GM04503 (cell line): ENCODE data around the gene TMCO1.
"Not testable (repeated sequence)": the region's sequence is repeated elsewhere in the genome, so short reads cannot be mapped to it uniquely, and the experiment has no call there.

Experiments
- DNase-seq: peaks from one replicate; pipeline ENCODE4 v3.0.0-alpha.2; 2012; ENCODE audit warnings: low read depth

Gene TMCO1, protein sequence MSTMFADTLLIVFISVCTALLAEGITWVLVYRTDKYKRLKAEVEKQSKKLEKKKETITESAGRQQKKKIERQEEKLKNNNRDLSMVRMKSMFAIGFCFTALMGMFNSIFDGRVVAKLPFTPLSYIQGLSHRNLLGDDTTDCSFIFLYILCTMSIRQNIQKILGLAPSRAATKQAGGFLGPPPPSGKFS

DNA sequence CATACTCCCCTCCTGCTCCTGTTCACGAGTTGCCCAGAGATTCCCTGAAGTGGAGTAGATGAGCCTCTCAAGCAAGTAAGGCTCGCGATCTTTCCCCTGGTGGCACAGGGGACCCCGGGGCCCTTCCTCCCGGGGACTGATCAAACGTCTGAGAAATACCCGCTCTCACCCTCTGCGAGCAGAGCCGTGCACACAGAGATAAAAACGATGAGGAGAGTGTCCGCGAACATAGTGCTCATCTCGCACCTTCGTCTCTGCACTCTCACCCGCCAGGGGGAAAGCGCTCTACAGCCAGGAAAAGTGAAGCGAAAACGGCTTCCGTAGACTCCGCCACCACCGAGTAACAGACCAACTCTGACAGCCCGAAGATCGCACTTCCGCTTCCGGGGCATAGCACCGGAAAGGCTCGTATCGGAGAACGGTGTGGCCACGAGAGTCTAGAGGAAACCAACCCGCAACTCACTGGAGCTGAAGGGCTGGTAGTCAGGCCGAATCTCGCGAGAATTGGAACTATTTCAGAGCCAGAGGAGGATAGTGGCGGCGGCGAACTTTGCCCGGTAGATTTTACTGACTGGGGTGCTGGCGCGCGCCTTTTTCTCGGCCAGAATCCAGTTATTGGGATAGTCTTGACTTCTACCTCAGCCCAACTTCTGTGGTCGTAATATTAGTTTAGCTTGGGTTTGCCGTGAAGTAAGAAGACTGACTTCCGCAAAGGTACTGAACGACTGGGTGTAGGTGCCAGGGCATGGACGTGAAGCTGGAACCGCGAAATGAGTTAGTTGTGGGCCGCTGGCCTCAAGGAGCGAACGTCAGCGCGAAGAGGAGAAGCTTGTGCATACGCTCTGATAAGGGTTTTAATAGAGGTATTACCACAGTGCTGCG lies at the start of gene TMCO1:
TMCO1 (minus strand) TSS at position 356 of the 882 bp plus-strand sequence; CDS start at position 239, 117 bp downstream.
- DNase-seq: peak; percentile 92

DNA sequence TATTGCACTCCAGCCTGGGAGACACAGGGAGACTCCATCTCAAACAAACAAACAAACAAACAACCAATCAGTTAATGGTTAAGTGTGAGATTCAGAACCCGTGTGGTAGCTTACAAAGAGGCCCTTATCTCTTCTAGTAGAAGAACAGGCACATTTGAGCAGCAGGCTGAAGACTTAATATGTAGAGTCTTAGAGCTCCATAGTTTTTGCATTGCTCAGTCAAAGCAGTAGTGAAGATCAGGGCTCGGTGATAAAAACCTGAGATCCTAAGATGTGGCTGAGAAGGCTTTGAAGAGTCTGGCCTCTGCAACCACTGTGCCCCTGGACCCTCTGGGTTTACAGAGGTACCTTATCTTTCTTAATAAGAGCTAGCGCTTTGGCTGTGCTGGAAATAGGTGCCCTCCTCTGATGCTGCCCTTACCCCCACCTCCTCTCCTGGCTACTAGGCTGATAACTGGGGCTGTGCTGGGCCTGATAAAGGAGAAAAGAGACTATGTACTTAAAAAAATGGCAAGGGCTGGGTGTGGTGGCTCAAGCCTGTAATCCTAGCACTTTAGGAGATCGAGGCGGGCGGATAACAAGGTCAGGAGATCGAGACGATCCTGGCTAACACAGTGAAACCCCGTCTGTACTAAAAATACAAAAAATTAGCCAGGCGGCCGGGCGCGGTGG lies 48.3 kb upstream of the TMCO1 start:
- DNase-seq: no peak

DNA sequence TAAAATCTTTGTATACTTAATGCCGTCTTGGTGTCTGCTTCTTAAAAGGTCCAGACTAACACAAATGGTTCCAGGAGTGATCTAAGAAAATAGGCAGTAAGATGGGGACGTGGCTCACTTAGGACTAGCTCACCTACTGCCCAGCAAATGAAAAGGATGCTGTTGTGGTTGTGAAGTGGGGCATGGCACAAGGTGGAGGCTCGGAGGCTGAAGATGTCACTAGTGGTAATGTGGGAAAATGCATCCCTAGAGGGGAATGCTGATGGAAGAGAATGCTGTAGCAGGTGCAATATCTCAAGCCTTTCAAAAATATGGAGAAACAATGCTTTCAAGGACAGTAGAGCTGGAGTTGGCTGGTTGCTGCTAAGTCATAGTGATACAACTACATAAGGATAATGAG lies 47.5 kb upstream of the TMCO1 start:
- DNase-seq: no peak

DNA sequence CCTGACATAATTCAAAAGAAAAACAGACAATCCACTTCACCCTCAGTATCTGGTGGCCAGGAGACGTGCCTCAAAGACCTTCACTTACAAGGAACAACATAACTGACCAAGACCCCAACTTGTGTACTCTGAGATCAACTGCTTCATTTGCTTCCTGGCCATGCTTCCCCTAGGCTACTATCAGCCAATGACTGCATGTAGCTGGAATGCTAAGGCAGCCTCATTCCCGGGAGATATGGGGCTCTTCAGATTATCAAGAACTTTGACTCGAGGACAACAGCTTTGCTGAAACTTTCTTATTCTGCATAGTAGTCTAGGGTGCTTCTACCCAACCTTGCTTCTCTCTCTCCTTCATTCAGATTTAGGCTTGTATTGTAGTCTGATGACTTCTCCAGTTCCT lies 47.1 kb upstream of the TMCO1 start:
- DNase-seq: no peak

DNA sequence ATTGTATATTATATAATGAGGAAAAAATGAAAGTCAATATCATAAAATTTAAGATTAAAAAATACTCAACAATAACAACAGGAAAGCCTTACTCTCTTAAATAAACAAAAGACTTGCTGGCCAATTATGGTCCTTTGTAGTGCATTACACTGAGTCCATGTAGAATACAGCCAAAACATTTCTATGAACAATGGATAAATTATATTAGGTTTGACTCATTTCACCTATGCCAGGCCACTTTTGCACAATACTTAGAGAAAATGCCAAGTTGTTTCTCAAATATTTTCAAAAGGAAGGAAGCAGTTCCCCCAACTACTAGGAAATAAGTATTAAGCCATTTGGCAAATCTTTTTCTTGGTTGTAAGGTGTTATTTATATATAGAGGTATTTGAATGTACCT lies 38.9 kb upstream of the TMCO1 start:
- DNase-seq: no peak

DNA sequence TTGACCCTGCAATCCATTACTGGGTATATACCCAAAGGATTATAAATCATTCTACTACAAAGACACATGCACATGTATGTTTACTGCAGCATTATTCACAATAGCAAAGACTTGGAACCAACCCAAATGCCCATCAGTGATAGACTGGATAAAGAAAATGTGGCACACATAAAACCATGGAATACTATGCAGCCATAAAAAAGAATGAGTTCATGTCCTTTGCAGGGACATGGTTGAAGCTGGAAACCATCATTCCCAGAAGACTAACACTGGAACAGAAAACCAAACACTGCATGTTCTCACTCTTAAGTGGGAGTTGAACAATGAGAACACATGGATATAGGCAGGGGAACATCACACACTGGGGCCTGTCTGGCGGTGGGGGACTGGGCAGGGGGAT lies 35.8 kb upstream of the TMCO1 start:
- DNase-seq: not testable (repeated sequence)

DNA sequence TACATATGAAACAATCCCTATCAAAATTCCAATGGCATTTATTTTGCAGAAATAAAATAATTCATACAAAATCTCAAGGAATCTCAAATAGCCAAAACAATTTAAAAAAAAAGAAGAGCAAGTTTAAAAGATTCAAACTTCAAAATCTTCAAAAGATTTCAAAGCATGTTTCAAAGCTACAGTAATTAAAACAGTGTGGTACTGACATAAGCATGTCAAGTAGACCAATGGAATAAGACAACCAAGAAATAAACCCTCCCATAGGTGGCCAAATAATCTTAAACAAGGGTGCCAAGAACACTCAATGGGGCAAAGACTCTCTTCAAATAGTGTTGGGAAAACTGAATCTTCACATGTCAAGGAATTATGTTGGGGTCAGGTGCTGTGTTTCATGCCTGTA lies 30.7 kb upstream of the TMCO1 start:
- no peak for DNase-seq

DNA sequence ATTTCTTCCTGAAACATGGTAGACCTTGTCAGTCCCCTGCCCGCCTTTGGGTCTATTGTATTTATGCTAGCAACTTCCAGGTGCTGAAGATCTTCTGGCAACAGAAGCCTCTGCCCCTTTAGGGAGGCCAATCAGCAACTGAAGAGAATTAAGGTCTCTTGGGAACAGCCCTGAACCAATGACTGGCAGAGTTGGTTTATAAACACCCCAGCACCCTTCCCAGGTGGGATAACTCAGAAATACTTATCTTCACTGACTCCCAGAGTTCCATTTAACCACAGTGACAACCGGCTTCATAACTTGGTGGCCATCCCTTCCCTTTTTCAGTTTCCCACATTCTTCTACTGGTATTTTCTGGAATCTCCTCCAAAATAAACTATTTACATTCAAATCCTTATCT lies 27.2 kb upstream of the TMCO1 start:
- no peak for DNase-seq

DNA sequence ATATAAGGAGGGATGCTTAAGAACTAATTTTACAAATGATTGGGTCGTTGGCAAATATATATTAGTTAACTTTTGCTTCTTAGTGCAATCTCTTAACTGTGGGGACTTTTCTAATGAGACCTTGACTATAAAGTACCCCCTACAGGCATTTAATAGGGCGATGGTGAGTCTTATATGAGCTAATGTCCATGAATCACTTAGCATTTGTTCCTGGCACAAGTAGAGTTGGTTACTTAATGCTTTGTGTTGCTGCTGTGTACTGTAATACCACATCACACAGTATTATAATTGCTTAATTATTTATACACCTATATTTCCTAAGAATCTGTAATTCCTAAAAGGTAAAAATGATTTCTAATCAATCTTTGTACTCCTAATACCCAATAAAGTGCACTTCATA lies 25.3 kb upstream of the TMCO1 start:
- DNase-seq: no peak

DNA sequence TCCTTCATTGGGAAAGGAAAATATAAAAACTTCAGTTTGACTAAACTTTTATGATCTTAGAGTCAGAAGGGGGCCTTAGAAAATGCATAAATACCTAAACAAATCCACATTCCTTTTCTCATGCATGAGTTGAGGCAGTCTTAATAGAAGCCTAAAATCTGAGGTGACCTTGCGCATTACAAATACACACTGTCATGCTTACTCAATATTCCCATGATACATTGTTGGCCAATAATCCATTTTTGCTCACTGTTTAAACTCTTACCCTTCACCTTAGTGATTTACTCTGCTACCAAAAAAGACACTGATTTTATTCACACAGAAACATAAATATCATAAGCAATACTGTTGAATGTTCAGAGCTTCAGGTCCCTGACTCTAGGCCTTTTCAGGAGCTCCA lies 19.1 kb upstream of the TMCO1 start:
- DNase-seq: no peak

DNA sequence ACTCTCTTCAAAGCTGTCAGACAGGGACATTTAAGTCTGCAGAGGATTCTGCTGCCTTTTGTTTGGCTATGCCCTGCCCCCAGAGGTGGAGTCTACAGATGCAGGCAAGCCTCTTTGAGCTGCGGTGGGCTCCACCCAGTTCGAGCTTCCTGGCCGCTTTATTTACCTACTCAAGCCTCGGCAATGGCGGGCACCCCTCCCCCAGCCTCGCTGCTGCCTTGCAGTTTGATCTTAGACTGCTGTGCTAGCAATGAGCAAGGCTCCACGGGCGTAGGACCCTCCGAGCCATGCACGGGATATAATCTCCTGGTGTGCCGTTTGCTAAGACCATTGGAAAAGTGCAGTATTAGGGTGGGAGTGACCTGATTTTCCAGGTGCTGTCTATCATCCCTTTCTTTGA lies 14.9 kb upstream of the TMCO1 start:
- DNase-seq: not testable (repeated sequence)

DNA sequence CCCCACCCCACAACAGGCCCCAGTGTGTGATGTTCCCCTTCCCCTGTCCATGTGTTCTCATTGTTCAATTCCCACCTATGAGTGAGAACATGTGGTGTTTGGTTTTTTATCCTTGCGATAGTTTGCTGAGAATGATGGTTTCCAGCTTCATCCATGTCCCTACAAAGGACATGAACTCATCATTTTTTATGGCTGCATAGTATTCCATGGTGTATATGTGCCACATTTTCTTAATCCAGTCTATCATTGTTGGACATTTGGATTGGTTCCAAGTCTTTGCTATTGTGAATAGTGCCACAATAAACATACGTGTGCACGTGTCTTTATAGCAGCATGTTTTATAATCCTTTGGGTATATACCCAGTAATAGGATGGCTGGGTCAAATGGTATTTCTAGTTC lies 9.5 kb upstream of the TMCO1 start:
- not testable (repeated sequence) for DNase-seq

DNA sequence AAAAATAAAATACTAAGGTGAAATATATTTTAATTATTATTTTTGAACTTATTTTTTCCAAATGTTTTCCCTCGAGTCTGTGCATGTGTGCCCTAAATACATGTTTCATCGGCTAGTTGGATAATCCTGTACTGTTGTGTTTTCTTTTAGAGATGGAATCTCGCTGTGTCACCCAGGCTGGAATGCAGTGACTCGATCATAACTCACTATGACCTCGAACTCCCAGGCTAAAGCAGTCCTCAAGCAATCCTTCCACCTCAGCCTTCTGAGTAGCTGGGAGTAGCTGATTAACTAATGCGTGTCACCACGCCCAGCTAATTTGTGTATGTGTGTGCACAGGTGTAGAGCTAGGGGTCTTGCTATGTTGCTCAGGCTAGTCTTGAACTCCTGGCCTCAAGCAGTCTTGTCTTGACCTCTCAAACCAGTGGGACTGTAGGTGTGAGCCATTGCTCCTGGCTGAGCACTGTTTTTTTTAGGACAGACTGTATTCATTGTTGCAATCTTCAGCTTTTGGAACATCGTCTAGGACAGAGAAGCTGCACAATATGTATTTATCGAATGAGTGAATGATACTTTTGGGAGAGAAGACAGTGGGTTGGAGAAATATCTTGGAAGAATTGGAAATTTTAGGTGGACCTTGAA lies 4.8 kb upstream of the TMCO1 start:
- peak; percentile 69 for DNase-seq

DNA sequence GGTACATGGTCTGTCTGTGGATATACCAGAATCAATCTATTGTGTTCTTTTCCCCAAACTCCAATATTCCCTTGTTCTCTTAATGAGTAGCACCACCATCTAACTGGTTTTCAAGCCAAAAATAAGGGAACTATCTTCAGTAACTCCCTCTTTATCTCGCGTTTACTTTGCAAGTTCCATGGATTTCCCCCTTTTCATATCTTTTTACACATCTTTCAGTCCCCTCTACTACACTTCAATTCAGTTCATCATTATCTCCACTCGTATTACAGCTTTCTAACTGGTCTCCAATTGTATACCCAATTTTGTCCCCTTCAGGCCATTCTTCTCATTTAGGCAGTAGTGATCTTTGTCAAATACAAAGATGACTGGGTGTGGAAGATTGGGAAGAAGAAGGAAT lies 4.1 kb upstream of the TMCO1 start:
- no peak for DNase-seq

DNA sequence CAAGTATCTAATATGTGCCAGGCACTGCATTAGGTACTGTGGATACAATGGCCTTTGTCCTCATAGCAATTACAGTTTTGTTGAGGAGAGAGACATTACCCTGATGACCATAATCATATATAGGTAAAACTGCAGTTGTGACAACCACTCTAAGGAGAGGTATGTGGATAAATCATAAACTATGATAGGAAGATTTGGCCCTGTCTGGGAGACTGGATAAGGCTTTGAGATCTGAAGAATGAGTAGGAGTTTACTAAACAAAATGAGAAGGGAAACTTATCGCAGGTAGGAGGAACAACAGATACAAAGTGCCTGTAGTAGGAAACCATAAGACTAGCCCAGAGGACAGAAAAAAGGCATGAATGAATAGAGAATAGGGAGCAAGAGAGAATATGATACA lies 4.4 kb downstream of the TMCO1 start:
- DNase-seq: no peak

DNA sequence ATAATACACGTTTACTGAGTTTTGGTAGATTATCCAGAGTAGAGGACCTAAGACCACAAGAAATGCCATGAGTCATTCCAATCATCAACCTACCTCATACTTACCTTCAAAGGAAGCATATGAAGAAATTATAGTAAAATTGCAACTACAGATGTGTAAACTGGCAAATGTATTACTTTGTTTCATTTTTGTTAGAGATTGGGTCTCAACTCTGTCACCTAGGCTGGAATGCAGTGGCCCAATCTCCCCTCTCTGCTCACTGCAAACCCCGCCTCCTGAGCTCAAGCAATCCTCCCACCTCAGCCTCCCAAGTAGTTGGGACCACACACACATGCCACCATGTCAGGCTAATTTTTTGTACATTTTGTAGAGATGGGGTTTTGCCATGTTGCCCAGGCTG lies 5.2 kb downstream of the TMCO1 start:
- no peak for DNase-seq

DNA sequence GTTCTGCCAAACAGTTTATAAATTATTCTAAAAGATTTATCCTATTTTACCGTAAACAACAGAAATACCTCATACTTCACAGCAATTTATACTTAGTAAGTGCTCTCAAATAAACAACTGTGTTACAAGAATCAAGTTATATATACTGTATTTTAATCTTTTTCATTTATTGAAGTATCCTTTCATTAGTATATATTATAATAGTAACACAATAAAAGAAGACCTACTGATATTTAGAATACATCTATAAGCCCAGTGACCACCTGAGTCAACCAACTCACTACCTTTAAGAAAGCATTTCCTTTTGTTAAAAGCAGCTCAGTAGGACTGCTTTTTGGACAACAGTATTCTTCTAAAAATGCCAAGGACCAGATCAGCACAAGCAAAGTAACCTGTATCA lies 5.9 kb downstream of the TMCO1 start:
- no peak for DNase-seq

DNA sequence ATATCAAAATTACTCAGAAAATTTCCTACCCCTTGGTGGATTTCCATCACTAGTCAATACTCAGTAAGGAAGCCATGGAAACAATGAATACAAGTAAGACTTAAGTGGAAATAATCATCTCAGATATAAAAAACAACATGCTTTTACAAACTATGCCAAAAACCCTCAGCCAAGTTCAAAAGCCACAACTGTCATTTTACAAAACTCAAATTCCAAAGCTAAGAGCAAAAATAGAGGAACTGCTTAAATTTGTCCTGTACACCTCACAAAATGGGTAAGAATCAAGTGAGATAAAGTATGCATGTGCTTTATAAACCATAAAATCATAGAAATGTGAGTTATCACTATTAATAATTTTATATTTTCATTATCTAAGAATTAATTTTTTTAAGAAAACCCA lies 9.6 kb downstream of the TMCO1 start:
- no peak for DNase-seq

DNA sequence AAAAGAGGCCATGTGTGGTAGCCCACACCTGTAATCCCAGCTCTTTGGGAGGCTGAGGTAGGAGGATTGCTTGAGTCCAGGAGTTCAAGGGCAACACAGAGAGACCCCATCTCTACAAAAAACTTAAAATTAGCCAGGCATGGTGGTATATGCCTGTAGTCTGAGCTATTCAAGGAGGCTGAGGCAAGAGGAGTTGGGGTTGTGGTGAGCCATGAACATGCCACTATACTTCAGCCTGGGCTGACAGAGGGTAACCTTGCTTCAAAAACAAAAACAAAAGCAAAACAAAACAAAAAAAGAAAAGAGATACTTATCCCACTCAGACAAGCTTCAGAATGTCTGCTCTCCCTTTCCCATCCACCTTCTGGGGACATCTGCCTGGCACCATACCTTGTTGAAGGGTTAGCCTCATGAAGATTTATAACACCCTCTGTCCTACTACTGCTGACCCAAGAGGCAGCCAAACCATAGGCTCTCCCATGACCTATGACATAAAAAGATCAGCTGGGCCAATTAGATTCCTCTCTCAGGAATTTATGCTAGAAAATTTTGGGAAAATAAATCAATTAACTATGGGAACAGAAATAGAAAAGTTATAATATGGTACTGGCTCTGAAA lies 13.2 kb downstream of the TMCO1 start:
- no peak for DNase-seq

DNA sequence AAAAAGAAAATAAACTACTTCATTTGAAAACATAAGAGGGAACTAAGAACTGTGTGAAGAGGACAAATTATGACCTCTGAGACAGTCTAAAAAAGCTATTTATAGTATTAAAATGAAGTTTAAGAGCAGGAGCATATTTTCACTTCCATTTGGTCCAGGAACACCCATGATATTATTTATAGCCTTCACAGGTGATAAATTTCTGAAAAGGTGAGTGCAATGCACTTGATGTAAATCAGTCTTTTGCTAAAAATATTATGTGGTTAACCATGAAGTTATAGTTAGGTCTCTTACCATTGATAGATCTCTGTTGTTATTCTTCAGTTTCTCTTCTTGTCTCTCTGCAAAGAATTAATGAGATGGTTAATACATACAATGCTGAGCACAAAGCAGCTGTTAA lies 14.7 kb downstream of the TMCO1 start:
- DNase-seq: no peak

DNA sequence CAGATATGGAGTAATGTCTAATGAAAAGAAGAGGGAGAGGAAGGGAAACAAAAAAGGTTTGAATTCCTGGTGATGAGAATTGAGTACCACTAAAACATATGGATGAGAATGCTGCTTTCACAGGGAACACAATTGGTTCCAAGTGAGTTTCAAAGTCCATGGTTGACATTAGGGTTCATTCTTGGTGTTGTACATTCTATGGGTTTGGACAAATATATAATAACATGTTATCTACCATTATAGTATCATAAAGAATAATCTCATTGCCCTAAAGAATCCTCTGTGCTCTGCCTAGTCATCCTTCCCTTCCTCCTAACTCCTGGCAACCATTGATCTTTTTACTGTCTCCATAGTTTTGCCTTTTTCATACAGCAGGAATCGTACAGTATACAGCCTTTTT lies 20.1 kb downstream of the TMCO1 start:
- no peak for DNase-seq
